HG03354 (cell line): ENCODE measurements around the gene LEAP2.
"Not testable (repeated sequence)": the region's sequence is repeated elsewhere in the genome, so short reads cannot be mapped to it uniquely, and the experiment has no call there.

Experiments used
- ATAC-seq: cut with Tn5 transposase; IDR thresholded peaks from one replicate; pipeline ENCODE4 v1.9.1; 2021; ENCODE audit warnings: mild to moderate bottlenecking; ENCODE audit not compliant: unreplicated experiment, poor library complexity, severe bottlenecking

LEAP2 gene

DNA sequence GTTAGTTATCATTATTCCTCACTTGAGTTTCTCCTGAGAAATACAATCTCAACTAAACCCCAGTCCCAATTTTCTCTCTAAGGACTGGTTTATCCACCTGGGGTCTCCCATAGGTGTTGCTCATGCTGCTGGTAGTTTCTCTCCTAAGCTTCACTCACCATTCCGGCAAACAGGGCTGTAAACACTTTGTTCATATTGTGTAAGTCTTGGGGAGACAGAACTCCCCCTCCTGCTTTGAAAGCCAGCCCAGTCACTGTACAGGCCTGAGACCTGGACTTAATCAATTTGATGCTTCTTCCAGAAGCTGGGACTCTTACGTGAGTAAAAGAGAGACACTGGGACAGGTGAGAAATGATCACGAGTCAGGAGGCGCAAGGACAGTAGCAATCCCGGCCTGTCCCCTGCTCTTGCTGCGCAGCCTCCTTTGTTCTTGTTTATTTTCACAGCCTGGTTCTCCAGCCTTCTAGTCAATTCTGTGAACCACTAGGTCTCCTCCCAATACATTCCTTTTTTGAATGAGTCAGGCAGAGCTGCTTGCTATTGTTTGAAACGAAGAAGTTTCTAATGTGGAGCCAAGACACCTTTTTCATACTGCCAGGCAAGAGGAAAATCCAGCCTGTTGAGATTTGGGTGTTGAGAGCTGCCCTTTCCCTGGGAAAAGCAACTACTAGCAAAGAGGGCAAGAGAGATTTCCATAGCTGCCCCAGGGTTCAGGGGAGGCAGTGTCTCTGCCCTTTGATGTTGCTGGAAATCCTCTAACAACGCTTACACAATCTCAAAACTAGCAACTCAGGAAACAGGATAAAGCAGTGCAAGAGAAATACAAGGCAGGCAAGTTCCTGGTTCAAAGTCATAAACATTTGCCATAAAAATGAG lies 33.8 kb upstream of the LEAP2 start:
- no peak for ATAC-seq

DNA sequence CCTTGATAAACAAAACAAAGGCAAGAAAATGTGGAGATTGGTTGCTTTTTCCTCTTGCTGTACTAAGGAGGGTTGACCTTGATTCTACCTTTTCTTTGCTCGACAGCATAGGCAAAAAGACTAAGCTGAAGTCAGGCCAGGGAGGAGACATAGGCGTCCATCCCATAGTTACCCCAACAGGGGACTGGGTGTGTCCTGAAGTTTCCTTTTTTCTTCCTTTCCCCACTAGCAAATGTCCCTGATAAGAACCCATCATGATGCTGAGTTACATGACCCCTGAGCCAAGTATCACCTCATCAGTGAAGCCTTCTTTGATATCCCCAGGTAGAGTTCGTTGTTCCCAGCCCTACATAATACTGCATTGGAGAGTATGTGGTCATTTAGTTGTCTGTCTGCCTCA lies 33.2 kb upstream of the LEAP2 start:
- no peak for ATAC-seq

DNA sequence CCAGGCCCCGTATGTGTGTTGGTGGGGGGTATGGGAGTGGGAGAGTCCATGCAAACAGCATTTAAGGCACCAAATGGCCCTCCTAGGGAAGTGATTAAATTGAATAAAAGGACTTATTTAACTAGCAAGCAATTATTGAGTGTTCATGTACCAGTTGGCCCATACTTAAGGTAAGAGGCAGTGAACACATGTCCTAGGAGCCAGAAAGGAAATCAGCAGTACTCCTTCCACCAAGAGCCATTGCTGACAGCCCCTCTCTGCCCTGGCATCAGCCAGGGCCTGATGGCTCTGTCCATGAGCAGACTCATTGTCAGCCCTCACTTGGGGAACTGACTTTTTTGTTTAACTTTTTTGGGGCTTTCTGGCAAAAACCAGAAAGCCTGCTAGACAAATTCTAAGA lies 32.6 kb upstream of the LEAP2 start:
- no peak for ATAC-seq

DNA sequence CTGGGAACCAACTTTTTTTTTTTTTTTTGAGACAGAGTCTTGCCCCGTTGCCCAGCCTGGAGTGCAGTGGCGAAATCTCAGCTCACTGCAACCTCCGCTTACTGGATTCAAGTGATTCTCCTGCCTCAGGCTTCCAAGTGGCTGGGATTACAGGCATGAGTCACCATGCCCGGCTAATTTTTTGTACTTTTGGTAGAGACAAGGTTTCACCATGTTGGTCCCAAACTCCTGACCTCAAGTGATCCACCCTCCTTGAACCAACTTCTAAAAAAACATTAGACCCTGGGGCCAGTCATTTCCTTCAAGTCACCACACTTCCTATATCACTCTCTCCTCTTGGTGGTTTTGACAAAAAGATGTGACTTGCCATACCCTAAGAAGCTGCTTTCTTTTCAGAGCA lies 32.2 kb upstream of the LEAP2 start:
- no peak for ATAC-seq

DNA sequence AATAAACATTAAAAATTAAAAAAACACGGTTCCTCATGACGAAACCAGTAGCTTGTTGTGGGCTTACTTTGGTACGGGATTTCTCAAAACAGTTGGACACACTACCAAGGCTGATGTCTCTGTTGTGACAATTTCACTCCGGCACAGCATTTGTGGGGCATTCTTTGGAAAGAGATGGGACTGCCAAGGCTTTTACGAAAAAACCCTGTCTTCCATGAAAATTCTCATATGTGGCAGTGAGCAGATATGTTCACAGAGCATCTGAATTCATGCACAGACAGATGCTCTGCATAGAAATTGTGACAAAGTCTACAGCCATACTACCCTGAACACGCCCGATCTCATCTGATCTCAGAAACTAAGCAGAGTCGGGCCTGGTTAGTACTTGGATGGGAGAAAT lies 25.2 kb upstream of the LEAP2 start:
- no peak for ATAC-seq

DNA sequence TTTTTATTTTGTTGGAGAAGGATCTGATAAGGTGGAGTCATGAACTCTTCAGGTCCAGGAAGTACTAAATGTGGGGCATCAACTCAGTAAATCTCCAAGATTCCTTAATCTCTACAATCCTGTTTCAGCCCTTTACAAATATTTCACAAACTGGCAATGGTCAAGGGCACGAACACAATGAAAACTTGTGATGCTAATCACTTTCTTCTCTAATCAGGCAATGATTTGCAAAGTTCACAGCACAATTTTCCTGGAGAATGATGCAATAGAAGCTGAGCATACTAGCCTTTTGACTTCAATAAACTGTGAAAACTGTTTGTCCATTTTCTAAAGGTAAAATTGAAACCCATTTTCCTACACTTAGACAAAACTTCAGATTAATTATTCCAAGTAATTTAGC lies 24.1 kb upstream of the LEAP2 start:
- ATAC-seq: no peak

DNA sequence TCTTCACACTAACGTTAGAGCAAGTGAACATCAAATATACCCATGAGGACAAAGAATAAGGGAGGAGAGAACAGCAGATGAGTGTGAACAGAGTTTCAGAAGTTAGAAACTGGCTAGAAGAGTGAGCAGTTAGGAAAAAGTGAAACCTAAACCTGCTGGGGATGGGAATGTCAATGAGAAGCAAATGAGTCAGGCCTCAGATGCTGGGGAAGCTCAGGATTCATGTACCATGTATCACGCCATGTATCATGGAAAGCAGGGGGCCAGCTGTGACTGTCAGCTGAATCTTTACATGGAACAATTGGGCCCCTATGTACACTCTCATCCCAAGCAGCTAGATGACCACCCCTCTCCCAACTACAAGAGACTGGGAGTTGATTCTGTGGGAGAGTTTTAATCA lies 23.4 kb upstream of the LEAP2 start:
- no peak for ATAC-seq

DNA sequence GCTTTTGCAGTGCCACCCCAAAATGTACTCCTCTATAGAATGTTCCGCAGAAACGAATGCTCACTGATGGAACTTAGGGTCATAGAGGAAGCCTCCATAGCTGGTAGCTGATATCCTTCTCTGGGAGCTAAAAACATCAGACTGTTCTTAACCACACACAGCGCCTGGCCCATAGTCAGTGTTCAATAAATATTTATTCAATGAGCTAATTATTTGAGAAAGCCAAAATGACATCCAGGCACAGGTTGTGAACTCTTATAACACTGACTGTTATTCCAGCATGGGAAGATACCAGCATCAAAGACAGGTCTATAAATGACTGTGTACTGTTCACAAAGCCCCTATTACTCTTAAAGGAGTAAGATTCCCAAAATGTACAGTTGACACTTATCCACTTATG lies 20.1 kb upstream of the LEAP2 start:
- no peak for ATAC-seq

DNA sequence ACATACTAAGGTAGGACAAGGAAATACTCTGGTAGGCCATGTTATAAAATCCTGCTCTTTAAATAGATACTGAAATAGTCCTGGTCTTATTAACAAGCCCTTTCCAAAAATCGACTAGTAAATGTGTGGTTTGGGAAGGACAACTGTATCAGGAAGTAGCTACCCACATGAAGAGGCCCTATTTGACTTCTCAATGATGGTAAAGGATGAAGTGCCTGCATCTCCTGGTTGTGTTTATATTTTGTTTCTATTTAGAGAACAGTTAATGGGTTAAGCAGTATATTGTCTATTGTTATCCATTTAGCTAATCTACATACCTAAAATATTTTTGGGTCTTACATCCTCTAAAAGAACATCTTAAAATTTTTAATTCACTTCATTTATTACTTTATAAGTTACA lies 19.7 kb upstream of the LEAP2 start:
- ATAC-seq: no peak

DNA sequence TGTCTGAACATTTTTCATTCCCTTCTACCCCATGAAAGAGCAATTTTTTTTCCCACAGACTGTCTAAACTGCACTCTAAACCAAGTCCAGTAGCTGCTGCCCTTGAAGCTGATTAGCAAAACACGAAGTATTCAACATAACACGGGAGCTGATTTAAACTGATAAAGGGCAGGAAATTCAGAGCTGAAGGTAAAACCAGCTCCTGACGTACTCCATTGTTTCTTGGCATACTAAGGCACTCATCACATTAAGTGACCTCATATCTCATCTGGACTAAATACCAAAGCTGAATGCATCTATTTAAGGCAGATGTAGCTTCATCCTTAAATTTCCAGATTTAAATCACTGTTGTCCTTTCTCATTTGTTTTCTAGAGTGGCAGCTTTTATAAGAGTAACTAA lies 19.2 kb upstream of the LEAP2 start:
- ATAC-seq: no peak

DNA sequence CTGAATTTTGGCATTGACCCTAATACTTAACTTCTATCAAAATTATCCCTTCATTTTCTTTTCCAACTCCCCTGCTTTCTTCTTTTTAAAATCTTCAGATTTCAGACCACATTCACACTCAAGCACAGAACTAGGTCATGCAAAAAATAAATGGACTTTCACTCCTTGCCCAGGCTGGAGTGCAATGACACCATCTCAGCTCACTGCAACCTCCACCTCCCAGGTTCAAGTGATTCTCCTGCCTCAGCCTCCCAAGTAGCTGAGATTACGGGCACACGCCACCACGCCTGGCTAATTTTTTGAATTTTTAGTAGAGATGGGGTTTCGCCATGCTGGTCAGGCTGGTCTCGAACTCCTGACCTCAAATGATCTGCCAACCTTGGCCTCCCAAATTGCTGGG lies 18.5 kb upstream of the LEAP2 start:
- ATAC-seq: not testable (repeated sequence)

DNA sequence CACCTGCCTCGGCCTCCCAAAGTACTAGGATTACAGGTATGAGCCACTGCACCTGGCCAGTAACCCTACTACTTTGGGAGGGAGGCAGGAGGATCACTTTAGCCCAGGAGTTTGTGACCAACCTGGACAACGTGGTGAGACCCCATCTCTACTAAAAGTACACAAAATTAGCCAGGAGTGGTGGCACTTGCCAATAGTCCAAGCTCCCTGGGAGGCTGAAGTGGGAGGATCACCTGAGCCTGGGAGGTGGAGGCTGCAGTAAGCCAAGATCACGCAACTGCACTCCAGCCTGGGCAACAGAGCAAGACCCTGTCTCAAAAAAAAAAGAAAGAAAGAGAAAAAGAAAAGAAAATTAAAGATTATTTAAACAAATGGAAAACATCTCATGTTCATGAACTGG lies 17.5 kb upstream of the LEAP2 start:
- ATAC-seq: no peak

DNA sequence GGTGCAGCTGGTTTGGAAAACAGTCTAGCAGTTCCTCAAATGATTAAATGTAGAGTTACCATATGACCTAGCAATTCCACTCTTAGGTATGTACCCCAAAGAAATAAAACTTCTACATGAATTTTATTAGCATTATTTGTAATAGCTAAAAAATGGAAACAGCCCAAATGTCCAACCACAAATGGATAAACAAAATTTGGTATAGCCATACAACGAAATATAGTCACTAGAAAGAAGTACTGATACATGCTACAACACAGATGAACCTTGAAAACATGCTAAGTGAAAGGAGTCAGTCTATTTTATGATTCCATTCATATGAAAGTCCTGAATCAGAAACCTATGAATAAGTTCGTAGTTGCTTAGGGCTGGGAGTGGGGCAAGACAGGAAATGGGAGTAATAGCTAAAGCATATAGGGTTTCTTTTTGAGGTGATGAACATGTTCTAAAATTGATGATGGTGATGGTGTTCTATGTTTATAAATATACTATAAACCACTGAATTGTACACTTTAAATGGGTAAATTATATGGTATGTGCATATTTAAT lies 13.5 kb upstream of the LEAP2 start:
- no peak for ATAC-seq

DNA sequence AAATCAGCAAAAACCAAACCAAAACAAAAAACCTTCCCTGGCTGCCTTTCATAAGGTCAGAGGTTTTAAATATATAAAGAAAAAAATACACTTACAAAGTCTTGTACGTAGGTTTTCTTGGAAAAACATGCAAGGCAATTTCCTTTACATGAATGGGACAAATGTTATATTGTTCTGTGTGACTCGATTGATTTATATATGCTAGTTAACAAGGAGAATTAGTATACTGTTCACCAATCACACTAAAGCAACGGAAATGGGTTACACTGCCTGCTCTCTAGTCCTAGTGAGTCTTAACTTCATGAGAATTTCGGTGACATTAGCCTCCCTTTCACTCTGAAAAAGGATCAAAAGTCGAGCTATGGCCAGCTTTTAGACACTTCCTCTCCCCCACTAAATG lies 12.7 kb upstream of the LEAP2 start:
- no peak for ATAC-seq

DNA sequence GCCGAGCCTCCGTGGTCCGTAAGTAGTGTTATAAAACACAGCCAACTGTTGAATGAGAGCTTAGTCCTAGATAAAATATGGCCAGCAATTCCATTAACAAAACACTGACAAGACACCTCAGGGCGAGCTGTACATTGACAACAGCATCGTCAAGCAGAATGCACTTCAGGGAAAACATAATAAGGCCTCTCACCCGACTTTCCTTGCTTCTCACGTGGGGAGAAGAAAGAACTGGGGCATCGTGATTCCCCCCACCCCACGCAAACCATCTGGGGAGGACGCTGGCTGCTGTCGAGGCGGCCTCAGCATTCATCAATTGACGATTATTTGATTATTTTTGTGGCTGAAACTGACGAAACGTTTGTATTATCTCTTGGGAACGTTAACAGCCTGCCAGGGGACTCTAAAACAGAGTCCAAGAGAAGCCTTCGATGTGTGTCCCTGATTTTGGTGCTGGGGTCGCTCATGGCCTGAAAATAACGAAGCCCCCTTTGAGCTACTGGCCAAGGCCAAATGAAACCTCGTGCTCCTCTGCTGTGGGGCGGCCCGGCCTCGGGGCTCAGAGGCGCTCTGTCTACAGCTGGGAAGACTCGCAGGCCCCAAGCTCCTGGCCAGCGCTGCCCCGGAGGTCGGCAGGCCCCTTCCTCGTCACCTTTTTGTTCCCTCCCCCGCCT lies 7.7 kb upstream of the LEAP2 start:
- ATAC-seq: peak; percentile 27

DNA sequence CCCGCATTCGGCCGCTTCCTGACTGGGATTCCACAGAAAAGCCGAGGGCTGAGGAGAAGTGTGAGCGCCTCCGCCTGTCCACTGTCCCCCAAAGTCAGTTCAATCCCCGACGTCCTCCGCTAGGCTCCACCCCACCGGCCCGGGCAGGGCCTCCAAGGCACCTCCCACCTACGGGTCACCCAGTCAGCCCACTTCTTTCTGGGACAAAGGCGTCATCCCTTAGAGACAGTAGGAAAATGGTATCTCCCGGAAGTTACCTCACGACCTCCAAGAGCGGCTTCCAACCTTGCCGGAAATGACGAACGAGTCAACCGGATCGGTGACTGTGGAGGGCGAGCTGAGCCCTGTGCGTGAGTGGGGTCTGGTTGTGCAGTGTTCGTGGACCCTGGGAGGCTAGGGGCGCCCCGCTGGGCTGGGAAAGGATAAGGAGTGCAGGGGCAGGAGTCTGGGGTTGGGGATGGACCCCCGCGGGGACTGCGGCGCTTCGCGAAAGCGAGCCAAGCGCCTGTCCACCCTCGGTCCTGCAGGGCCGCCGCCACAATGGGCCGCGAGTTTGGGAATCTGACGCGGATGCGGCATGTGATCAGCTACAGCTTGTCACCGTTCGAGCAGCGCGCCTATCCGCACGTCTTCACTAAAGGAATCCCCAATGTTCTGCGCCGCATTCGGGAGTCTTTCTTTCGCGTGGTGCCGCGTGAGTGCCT lies 7.0 kb upstream of the LEAP2 start, which contains the start of the genes GDF9 and UQCRQ:
GDF9 (minus strand) TSS at position 128 of the 704 bp plus-strand sequence. CDS start 1,936 bp downstream, outside the sequence.
UQCRQ (plus strand) TSS at position 301 of the 704 bp plus-strand sequence; CDS start at position 541, 240 bp downstream.
- ATAC-seq: peak; percentile 99

DNA sequence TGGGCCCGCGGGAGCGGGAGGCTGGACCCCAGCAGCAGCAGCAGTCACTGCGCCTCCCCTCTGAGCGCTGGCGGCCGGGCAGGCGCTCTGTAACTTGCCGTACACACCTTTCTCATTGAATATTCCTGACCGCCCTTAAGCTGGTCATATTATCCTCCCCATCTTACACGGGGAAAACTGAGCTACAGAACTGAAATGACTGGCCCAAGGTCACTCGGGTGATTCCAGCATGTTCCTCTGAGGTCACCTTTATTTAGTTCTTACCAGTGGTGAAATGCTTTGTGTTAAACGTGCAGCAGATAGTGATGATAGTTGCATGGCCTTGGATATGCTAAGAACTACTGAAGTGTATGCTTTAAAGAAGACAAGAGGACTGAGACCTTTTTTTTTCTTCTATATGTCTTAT lies 6.4 kb upstream of the LEAP2 start:
- peak; percentile 39 for ATAC-seq

DNA sequence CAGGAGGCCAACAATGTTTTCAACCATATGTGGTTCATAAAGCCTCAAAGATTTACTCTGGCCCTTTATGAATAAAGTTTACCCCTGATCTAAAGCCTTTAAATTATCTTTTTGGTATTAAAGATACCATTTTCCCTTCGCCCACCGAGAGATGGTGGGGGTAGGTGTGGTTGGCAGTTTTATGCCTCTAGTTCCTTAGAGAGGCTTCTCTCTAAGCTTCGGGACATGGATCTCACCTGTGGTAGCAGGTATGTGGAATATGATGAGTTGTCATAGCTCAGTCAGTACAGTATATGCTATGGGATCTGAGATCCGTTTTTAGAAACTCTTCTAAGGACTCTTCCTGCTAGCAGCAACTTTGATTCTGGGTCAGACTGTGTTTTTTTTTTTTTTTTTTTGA lies 4.7 kb upstream of the LEAP2 start:
- no peak for ATAC-seq

DNA sequence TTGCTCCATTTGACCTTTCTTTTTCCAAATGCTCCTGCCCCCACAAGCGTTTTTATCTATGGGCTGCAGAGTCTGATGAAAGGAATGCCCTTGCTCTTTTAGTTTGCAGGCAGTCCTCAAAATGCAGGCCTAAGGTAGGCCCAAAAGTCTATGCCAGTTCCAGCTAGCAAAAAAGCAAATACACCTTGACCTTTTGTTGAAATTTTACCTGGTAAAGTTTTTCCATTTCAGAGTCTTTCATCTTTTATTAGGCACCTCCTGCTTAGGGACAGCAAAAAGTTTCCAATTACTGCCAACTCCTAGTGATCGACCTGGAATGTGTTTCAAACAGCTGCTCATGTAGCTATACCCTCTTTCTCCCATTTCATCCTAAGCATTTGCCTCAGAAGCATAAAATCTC lies 2.7 kb upstream of the LEAP2 start:
- ATAC-seq: no peak
